Heart left ventricle (tissue), 16 donors: ENCODE measurements around the gene RPS6KA2. TPM values are rescaled to one million over a fixed set of nuclear protein-coding genes. Genes with fewer than 3 reads are reported as not detected.
A peak's percentile ranks its signal among the peaks of the same experiment; 100 is the strongest.

Source experiments
- ATAC-seq, 4 donors: fragments of 200-7000 bp; cut with Tn5 transposase; one replicate each; pipeline ENCODE4 v1.9.1; 2020 to 2022; ENCODE audit warnings: moderate library complexity in 4 of 4, mild to moderate bottlenecking in 3 of 4, moderate number of reproducible peaks in 1 of 4
- DNase-seq, 5 donors: peaks; one replicate each; pipeline ENCODE4 v3.0.0-alpha.2; 2020
- H3K27ac ChIP-seq, 12 donors: fragments of 200-600 bp; sonication (generic) in 4 of 12; one replicate each; pipeline versions ENCODE4 v1.5.0 to v1.8.0; 2016 to 2022; ENCODE audit warnings: mild to moderate bottlenecking in 2 of 12
- H3K27me3 ChIP-seq, 9 donors: fragments of 200-600 bp; sonication (generic) in 2 of 9; one replicate each; pipeline versions ENCODE4 v1.5.1 to v1.8.0; 2016 to 2022; ENCODE audit warnings: mild to moderate bottlenecking in 3 of 9
- H3K36me3 ChIP-seq, 9 donors: fragments of 200-600 bp; sonication (generic) in 2 of 9; one replicate each; pipeline versions ENCODE4 v1.5.0 to v1.8.0; 2018 to 2022; ENCODE audit warnings: mild to moderate bottlenecking in 2 of 9
- H3K4me1 ChIP-seq, 12 donors: fragments of 200-600 bp; sonication (generic) in 4 of 12; one replicate each; pipeline versions ENCODE4 v1.5.0 to v1.8.0; 2016 to 2022; ENCODE audit warnings: mild to moderate bottlenecking in 3 of 12
- H3K4me3 ChIP-seq, 12 donors: fragments of 200-600 bp; sonication (generic) in 4 of 12; one replicate each; pipeline versions ENCODE4 v1.5.0 to v1.8.0; 2017 to 2022; ENCODE audit warnings: mild to moderate bottlenecking in 9 of 12, moderate library complexity in 4 of 12
- H3K9me3 ChIP-seq, 12 donors: fragments of 200-600 bp; sonication (generic) in 4 of 12; one replicate each; pipeline versions ENCODE4 v1.5.0 to v1.8.0; 2016 to 2022; ENCODE audit warnings: mild to moderate bottlenecking in 1 of 12
- POLR2A ChIP-seq, 2 donors: fragments of 450-650 bp; IDR thresholded peaks; one replicate each; pipeline ENCODE4 v1.6.1; 2017; ENCODE audit warnings: antibody characterized with exemption in 2 of 2, mild to moderate bottlenecking in 2 of 2, moderate library complexity in 2 of 2
- WGBS, 4 donors: extraction: QIAGEN DNeasy Blood & Tissue Kit in 2 of 4; methylation state at CpG; one replicate each; pipeline versions ENCODE4 v1.1.5 to v1.1.7; 2013 to 2018; 5-methylcytosine and 5-hydroxymethylcytosine counted together
- intact Hi-C, 10 donors: fragments of 100-400 bp; cut with DNase I; formaldehyde crosslinking; loops; one replicate each; pipeline versions ENCODE4 v1.11.1 to v1.14.2; 2022
- microRNA counts, 2 donors: library from miRNA; unstranded; fragments of <30 nt; microRNA quantifications; one replicate each; lab custom pipeline; 2016
- microRNA-seq, 4 donors: library from miRNA; unstranded; fragments of <30 nt; microRNA quantifications; one replicate each; pipeline versions ENCODE4 to v1.2.0, GENCODE V29; 2017 to 2020
- polyA plus RNA-seq, 2 donors: library from polyadenylated mRNA; stranded (reverse); fragments of 200-250 nt; gene quantifications; one replicate each; pipeline ENCODE4 v1.2.3, GENCODE V29; 2013
- total RNA-seq, 9 donors: library from RNA; depleted of rRNA in 2 of 9; stranded (reverse); fragments of >200 nt in 2 of 9; fragmentation: NEBNext Ultra II Directional in 3 of 9; extraction: Animal tissue kit (Norgen Biotek cat#: 25700) in 3 of 9; gene quantifications; one replicate each; pipeline versions ENCODE4 v1.1.0 to v1.2.4, GENCODE V29; 2016 to 2023
- TF ChIP-seq, protein P1 (sequence below), 12 donors: fragments of 200-600 bp; sonication (generic) in 4 of 12; IDR thresholded peaks; one replicate each; pipeline versions ENCODE4 v1.5.0 to v1.8.0; 2018 to 2022; ENCODE audit warnings: antibody characterized with exemption in 12 of 12, mild to moderate bottlenecking in 5 of 12
- donor health status: ischemic (EF 13 %, LVEDD 7.1; RV severe dilation, severe dysfunction).
- donor health status: healthy with polysubstance abuse.
- donor health status: DM: no; HTN: yes; CAD: no.
- donor health status: DM: no; HTN: no; CAD: no.
- donor health status: ischemic (EF 25% LVEDD 6.9; RV normal size, moderate dysfunction).
- donor health status: ischemic (EF 25% LVEDD 5.7; RV mildly dilated, moderate dysfunction).
- donor health status: healthy.
- donor health status: DM: yes; HTN: yes; CAD: no.
- donor health status: ischemic (EF 35%, LVEDD 5.7; RV mildly dilated, moderate dysfunction).
- donor health status: nonischemic (EF 11% LVEDD 7.7; RV severe dilation, severe dysfunction).
- donor health status: DM: yes; HTN: yes; CAD: no.
- donor health status: PGD.
- donor health status: ischemic (EF 29% LVEDD 5.4; RV normal size, mild dysfunction).
- donor health status: nonischemic (EF 23%, LVEDD 6.1; RV moderate dilation, normal function).

Gene RPS6KA2
- total and polyA plus RNA-seq, 11 donors = 23.0 to 171 (median 91.6) TPM

DNA sequence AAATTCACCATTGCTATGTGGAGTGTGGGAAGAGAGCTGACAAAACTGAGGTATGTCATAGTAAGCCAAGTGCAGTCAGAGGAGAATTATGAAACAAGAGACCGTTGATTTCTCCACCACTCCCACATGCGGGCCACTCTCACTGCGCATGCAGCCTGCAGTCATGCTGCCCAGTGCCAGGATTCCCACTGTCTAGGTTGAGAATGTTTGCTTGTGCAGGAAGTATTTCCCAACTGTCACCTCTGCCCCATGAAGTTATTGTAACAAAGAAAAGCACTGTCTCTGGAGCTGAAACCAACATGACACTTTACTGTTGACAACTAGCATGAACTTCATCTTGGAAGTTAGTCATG is 266.0 kb downstream of the RPS6KA2 start:
- ATAC-seq (peak; percentile 52 to 78 (median 70)), DNase-seq (peak in 3 of 5 donors; percentile 51 to 70 (median 60))
- WGBS, 4 donors = 51 to 60% (median 56%) methylated on average over 3 of the region's 3 CpGs
- TF ChIP-seq, protein P1, sequence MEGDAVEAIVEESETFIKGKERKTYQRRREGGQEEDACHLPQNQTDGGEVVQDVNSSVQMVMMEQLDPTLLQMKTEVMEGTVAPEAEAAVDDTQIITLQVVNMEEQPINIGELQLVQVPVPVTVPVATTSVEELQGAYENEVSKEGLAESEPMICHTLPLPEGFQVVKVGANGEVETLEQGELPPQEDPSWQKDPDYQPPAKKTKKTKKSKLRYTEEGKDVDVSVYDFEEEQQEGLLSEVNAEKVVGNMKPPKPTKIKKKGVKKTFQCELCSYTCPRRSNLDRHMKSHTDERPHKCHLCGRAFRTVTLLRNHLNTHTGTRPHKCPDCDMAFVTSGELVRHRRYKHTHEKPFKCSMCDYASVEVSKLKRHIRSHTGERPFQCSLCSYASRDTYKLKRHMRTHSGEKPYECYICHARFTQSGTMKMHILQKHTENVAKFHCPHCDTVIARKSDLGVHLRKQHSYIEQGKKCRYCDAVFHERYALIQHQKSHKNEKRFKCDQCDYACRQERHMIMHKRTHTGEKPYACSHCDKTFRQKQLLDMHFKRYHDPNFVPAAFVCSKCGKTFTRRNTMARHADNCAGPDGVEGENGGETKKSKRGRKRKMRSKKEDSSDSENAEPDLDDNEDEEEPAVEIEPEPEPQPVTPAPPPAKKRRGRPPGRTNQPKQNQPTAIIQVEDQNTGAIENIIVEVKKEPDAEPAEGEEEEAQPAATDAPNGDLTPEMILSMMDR (IDR thresholded peaks at IDR 0.05) = no peak
- TF ChIP-seq POLR2A (IDR thresholded peaks at IDR 0.05) = no peak
- peaks cover 0 to 39% (median 27%) of the 10 kb centered on the region in 9 donors for H3K36me3 ChIP-seq
- H3K27me3 ChIP-seq = no peaks in the 10 kb centered on the region
- H3K4me1 ChIP-seq = peaks cover 3 to 51% (median 33%) of the 10 kb centered on the region in 12 donors
- intact Hi-C loops = no loop called here
- peak overlapping the region in 8 of 12 donors; percentile 22 to 88 (median 50) for H3K27ac ChIP-seq
- H3K9me3 ChIP-seq = no peaks in the 10 kb centered on the region
- no peak overlapping the region for H3K4me3 ChIP-seq

DNA sequence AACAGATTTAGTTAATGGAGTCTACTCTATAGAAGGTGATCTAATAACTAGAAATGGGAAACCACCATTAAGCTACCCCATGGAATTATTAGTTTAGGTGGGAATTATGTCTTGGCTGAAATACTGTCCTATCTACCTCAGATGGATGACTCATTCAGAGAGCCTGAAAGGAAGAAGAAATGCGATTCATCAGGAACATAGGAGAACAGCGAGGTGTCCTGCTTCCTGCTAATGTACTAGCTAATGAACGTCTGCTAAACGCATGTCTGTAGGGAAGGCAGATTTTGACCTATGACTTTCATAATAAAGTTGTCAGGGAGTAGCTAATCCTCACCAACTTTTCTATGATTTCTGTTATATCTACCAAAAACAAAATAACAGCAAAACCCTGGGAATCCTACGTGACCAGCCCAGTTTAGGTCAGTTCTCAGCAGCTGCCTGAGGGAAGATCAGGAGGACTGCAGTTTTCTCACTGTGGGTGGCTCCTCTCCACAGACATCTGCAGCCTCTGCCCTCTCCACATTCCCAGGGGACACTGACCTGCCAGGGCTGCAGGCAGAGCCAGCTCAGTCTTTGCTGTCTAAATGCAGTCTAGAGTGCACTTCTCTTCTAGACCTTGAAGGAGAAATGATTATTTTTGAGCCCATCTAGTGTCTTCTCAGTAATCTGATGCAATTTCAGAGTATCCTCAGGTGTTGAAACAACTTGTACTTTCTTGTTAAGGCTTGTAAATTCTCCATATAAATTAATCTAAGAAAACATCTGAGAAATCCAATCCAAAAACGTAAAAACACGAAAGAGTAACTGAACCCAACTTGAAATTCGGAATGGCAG is 266.6 kb downstream of the RPS6KA2 start:
- Histone ChIP-seq H3K4me1 (peaks cover 3 to 45% (median 27%) of the 10 kb centered on the region in 12 donors), H3K9me3 (no peaks in the 10 kb centered on the region), H3K27ac (peak overlapping the region in 8 of 12 donors; percentile 22 to 88 (median 50)), H3K36me3 (peaks cover 0 to 34% (median 25%) of the 10 kb centered on the region in 9 donors), H3K27me3 (no peaks in the 10 kb centered on the region), H3K4me3 (no peak overlapping the region)
- WGBS, 4 donors = 63 to 71% (median 65%) methylated on average over 8 of the region's 8 CpGs
- no peak for DNase-seq
- intact Hi-C loops = no loop called here
- ATAC-seq = peak in 1 of 4 donors; percentile 51
- no peak for TF ChIP-seq POLR2A (IDR thresholded peaks at IDR 0.05)
- TF ChIP-seq, protein P1 (IDR thresholded peaks at IDR 0.05) = no peak

MicroRNA genes within 50 kb of the gene (microRNA counts, 767-probe panel; counts per million panel counts)
- 0 to 71.6 counts per million in 2 donors for microRNA hsa-miR-1913 (lab: Ali Mortazavi, UCI)

Small RNAs within 50 kb of the gene (microRNA-seq; reads per million reads assigned to microRNA genes)
- gene MIR1913 = 0 to 1.5 (median 0.39) reads per million in 4 donors

Other genes with a start within 250 kb of the RPS6KA2 start
- gene MPC1, start 244.3 kb downstream of the RPS6KA2 start, total RNA-seq = 100 to 1,000 TPM; 213 to 796 (median 542) TPM
- gene MPC1, start 244.3 kb downstream of the RPS6KA2 start, polyA plus RNA-seq = 100 to 1,000 TPM; 310 to 655 TPM
- gene RAMACL, start 40.6 kb downstream of the RPS6KA2 start, total RNA-seq = 1 to 10 TPM in 3 of 9 donors, under 1 TPM in 6; 0.27 to 2.0 (median 0.69) TPM
- under 1 TPM; 0.35 to 0.88 TPM for gene RAMACL, start 40.6 kb downstream of the RPS6KA2 start, polyA plus RNA-seq